Measurements from ENCODE around the gene TMPRSS11B.

Gene TMPRSS11B

GRCh38 chr4:68272860-68273259 is 27.4 kb upstream of the TMPRSS11B start:
- TF ChIP-seq CTCF (IDR thresholded peaks at IDR 0.05), result no peak

- no peak for TF ChIP-seq CTCF (IDR thresholded peaks at IDR 0.05)
Observed at GRCh38 chr4:68272380-68272779, 26.9 kb upstream of the TMPRSS11B start.

GRCh38 chr4:68271851-68272357 is 26.4 kb upstream of the TMPRSS11B start:
- TF ChIP-seq CTCF (IDR thresholded peaks at IDR 0.05), result peak; percentile 71

- TF ChIP-seq CTCF (IDR thresholded peaks at IDR 0.05), result no peak
Observed at GRCh38 chr4:68267433-68267944, 22.0 kb upstream of the TMPRSS11B start.

- TF ChIP-seq CTCF (IDR thresholded peaks at IDR 0.05), result no peak
Observed at GRCh38 chr4:68264875-68265565, 19.5 kb upstream of the TMPRSS11B start.

- TF ChIP-seq CTCF (IDR thresholded peaks at IDR 0.05), result no peak
Observed at GRCh38 chr4:68259191-68259590, 13.7 kb upstream of the TMPRSS11B start.

- TF ChIP-seq CTCF (IDR thresholded peaks at IDR 0.05), result no peak
Observed at GRCh38 chr4:68257719-68258118, 12.2 kb upstream of the TMPRSS11B start.
